CD4-positive, alpha-beta T cell treated with Interleukin-17A for 1 hour (primary cell): ENCODE measurements around the gene XKR7.
"Not testable (repeated sequence)": the region's sequence is repeated elsewhere in the genome, so short reads cannot be mapped to it uniquely, and the experiment has no call there.

Source experiments
- DNase-seq: peaks from one replicate; pipeline ENCODE4 v3.0.0-alpha.2; 2020

The XKR7 gene, protein sequence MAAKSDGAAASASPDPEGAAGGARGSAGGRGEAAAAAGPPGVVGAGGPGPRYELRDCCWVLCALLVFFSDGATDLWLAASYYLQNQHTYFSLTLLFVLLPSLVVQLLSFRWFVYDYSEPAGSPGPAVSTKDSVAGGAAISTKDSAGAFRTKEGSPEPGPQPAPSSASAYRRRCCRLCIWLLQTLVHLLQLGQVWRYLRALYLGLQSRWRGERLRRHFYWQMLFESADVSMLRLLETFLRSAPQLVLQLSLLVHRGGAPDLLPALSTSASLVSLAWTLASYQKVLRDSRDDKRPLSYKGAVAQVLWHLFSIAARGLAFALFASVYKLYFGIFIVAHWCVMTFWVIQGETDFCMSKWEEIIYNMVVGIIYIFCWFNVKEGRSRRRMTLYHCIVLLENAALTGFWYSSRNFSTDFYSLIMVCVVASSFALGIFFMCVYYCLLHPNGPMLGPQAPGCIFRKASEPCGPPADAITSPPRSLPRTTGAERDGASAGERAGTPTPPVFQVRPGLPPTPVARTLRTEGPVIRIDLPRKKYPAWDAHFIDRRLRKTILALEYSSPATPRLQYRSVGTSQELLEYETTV

DNA sequence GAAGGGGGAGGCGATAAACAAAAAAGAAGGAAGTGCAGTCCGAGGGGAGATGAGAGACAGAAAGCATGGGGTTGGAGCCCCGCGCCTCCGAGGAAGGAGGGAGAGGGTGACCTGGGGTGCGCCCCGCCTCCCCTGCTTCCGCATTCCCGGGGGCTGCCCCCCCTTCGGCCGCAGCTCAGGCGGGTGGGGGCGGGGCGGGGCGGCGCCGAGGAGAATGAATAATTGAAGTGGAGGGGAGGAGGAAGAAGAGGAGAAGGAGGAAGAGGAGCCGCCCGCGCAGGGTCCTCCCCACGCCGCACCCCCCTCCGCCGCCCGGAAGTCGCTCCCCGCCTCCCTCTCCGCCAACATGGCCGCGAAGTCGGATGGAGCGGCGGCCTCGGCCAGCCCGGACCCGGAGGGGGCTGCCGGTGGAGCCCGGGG, at the start of gene XKR7:
Gene XKR7, plus strand, starts transcription at position 322 of the 420 bp plus-strand sequence. Its CDS starts 25 bp downstream, at position 347.
- DNase-seq, result no peak

DNA sequence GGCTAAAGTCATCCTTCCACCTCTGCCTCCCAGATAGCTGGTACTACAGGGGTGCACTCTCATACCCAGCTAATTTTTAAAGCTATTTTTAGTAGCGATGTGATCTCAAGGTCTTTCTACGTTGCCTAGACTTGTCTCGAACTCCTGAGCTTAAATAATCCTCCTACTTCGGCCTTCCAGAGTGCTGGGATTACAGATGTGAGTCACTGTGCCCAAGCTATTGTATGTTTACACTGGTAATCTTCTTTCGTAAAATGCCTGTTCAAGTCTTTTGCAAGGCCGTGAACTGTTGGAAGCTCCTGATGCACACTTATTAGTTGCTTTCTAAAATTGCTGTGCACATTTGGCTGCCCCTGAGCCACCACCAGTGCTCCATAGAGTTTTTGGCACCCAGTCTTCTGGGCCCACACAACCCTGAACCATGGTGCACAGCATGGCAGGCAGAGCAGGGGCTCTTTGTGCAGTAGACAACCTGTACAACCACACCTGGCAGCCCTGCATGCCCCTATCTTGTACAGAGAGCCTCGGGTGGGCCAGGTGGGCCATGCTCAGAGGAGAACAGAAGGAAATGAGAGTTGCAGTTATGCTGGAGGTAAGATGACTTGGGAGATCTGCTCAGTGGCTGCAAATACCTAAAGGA, 49.4 kb upstream of the XKR7 start:
- no peak for DNase-seq

DNA sequence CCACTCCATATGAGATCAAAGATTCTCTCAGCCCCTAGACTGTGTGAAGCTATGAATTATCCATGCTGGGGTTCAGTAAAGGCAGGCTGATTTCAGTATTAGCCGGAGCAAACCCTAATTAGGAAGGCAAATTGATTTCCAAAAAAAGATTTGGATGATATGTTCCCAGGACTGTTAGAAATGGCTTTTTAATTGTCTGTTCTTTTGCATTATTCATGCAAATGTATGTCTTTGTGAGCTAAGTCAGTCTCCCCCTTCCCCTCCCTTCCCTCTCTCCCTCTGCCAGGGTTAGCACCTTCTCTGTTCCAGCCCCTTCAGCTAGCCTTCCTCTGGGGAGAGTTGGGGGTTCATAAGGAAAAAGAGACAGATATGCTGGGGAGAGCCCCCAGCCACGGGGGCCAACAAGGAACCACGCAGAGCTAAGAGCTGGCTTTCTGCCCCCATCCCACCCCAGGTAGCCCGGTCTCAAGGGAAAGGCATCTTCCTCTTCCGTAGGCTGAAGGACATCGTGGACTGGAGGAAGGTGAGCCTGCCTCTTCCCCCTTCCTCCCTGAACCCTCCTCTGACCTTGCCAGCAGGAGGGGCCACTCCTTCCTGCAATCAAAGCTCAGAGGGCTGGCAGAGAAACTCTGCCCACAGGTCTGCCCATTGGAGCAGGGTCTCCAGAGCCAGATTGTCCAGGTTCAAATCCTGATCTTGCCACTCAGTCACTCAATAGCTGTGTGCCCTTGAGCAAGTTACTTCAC, 48.4 kb upstream of the XKR7 start:
- DNase-seq, result no peak

DNA sequence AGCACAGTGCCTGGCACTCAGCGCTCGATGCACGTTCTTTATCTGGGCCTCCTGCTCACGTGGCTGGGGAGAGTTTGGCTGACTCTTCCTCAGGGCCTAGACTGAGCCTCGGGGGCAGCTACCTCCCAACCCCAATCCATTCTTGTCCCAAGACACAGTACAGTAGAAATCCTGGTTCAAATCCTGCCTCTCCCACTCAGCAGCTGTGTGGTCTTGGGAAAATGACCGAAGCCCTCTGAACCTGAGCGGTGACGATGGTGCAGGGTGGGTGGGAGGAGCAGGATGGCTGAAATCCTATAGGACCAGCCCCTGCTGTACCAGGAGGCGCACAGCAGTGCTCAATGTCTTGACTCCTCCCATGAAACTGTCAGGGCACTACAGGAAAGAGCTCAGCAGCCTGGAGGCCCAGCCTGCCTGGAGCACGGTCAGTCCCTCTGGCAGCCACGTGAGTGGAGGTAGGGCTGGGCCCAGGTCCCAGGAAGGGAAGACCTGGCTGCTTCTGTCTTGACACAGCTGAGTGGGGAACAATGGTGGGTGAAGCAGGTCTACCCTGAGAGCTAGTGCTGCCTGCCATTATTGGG, 47.6 kb upstream of the XKR7 start:
- no peak for DNase-seq

DNA sequence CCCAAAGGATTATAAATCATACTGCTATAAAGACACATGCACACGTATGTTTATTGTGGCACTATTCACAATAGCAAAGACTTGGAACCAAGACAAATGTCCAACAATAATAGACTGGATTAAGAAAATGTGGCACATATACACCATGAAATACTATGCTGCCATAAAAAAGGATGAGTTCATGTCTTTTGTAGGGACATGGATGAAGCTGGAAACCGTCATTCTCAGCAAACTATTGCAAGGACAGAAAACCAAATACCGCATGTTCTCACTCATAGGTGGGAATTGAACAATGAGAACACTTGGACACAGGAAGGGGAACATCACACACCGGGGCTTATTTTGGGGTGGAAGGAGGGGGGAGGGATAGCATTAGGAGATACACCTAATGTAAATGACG, 46.5 kb upstream of the XKR7 start:
- not testable (repeated sequence) for DNase-seq

DNA sequence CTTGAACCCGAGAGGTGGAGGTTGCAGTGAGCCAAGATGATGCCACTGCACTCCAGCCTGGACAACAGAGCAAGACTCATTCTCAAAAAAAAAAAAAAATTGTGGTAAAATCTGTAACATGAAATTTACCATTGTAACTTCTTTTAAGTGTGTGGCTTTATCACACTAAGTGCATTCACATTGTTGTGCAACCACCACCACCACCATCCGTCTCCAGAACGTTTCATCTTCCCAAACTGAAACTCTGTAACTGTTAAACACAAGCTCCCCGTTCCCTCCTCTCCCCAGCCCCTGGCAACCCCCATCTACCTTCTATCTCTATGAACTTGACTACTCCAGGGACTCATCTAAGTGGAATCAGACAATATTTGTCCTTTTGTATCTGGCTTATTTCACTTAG, 45.8 kb upstream of the XKR7 start:
- no peak for DNase-seq

DNA sequence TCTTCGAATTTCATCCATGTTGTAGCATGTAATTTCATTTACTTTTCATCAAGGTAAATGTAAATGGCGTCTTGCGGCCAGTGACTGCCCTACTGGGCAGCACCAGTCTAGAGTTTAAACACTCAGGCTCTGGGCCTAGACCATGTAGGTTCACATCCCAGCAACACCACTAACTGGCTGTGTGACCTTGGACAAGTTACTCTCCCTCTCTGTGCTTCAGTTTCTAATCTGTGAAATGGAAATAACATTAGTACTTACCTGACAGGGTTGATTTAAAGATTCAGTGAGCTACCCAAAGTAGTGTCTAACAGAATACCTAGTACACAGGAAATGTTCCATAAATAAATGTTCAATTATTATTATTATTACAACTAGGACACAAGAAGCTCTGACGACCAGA, 45.4 kb upstream of the XKR7 start:
- DNase-seq, result no peak

DNA sequence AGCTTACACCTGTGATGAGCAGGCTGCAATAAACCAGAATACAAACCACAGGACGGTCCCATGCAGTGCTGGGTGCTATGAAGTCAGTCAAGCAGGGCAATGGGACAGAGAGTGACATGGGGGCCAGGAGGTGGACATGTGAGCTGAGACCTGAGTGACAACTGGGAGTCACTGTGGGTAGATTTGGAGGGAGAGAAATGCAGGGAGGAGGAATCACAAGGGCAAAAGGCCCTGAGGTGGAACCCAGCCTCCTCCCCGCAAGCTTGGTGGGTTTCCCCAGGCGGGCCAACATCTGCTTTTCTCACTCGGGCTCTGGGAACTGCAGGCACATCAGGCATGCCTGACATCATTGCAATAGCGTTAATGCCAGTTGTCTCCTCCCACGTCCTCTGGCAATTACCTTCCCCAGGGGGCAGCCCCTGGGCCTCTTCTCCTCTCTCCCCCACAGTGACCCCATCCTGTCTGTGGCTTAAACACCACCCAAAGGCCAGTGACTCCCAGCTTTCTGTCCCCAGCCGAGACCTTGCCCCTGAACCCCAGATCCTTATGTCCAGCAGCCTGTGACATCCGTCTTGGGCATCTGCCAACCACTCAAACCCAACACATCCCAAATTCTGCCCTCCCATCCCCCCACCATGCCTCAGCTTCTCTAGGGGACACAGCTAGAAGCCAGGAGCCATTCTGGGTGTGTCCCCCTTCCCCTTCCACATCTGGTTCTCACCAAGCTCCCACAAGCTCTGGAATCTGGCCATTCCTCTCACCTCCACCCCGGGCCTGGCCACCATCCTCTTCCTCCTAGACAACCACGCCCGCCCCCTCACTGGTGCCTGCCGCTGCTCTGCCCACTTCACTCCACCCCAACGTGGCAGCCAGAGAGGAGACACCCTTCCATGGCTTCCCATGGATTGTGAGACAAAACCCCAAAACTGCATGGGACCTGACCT, 44.3 kb upstream of the XKR7 start:
- no peak for DNase-seq

DNA sequence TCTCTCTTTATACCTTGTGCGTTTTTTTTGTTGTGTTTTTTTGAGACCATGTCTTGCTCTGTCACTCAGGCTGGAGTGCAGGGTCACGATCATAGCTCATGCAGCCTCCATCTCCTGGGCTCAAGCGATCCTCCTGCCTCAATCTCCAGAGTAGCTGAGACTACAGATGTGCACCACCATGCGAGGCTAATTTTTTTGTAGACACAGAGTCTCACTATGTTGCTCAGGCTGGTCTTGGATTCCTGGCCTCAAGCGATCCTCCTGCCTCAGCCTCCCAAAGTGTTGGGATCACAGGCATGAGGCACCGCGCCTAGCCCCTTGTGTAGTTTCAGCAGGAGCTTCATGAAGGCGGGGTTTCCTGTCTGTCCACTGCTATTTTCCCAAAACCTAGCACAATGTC, 43.4 kb upstream of the XKR7 start:
- DNase-seq, result no peak

DNA sequence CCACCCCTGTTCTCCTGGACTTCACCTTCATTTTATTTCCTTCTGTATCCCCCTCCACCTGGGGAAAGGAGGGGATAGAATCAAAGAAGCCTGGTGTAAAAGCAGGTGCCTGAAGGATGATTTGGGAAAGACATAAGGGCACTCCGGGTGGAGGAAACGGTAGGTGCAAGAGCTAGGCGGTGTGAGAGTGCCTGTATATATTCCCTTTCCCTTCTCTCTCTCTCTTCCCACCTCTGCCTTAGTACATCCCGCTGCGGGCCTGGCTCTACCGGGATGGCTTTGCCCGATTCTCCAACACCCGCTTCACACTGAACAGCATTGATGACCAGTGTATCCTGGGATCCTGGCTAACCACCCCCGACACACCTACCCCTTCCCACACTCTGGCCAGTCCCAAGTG, 42.3 kb upstream of the XKR7 start:
- no peak for DNase-seq

DNA sequence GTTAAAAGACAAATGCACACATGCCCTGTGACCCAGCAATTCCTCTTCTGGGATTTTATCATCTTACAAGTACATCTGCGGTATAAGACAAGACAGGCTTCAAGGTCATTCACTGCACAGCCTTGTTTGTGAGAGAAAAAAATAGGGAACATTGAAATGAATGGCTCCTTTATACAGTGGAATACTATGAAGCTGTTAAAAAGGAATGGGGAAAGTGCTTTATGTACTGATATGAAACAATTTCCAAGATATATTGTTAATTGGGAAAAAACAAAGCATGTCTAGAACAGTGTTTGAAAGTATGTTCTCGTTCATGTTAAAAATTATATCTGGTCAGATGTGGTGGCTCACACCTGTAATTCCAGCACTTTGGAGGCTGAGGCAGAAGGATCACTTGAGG, 41.5 kb upstream of the XKR7 start:
- DNase-seq, result no peak

DNA sequence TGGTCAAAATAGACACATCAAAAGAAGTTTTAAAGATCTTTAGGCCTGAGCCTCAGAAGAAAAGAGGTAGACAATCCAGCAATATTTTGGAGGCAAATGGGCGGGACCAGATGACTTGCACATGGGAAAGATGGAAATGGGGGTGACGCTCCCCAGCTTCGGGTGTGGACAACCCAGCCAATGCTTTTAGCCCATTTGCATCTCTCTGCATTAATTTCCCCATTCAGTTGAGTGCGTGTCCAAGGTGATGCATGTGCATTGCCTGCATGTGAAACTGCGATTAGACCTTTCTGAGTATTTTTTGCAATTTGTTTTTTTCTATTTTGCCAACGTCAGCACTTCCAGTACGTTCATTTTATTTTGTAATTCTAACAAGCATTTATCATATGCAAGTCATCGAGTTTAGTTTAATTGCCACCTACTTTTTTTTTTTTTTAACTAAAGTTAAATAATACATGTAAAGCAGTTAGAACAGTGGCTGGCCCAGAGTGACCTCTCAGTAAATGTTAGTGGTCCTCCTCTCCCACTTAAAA, 40.3 kb upstream of the XKR7 start:
- DNase-seq, result no peak

DNA sequence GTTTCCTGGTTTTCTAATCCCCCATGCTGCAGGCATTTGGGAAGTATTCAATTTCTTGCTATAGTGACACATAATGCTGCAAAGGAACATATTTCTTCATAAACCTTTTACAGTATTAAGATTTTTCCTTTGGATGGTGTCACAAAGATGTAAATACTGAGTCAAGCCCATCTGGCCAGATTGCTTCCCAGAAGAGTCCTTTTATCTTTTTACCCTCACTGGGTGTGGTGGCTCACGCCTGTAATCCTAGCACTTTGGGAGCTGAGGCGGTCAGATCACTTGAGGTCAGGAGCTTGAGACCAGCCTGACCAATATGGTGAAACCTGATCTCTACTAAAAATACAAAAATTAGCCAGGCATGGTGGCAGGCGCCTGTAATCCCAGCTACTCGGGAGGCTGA, 38.3 kb upstream of the XKR7 start:
- DNase-seq, result not testable (repeated sequence)

DNA sequence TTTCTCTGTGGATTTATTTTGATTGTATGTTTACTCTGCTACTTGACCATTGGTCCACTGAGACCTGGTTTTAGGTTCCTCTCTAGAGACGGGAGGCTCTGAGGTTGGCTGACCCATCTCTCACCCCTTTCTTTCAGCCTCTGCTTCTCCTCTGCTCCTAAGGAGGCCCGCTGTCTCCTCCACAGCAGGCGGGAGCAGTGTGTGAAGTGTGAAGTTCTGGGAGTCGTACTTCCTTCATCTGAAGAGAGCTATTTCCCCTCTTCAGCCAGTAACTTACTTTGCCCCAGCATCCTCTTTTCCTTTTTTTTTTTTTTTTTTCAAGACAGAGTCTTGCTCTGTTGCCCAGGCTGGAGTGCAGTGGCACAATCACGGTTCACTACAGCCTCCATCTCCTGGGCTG, 37.2 kb upstream of the XKR7 start:
- DNase-seq, result no peak

DNA sequence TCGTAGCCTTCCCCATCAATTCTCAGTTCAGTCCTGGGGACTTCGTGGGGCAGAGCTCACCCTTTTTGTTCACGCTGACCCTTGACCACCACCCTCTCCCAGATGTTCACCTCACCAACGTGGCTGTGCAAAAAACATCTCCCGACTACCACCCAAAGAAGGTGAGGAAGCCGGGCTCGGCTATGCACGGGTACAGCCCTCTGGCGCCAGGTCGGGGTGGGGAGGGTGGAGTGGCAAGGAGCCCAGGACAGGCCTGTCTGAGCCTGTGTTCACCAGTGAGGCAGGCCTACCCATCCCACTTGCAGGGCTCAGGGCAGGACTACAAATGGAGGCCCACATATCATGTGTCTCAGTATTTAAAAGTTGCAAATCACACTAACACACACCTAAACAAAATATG, 34.3 kb upstream of the XKR7 start:
- DNase-seq, result no peak

DNA sequence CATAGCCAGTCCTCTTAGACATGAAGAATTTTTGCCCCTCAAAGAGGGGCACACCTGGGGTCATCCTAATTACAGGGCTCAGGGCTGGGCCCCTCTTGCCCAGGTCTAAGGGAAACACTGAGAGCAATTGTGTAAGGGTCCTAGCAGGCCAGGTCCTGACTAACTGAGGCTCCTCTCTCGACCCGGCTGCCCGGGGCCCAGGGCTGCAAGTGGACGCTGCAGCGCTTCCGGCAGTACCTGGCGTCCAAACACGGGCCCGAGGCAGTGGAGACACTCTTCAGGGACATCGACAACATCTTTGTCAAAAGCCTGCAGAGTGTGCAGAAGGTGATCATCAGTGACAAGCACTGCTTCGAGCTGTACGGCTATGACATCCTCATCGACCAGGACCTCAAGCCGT, 33.5 kb upstream of the XKR7 start:
- no peak for DNase-seq

DNA sequence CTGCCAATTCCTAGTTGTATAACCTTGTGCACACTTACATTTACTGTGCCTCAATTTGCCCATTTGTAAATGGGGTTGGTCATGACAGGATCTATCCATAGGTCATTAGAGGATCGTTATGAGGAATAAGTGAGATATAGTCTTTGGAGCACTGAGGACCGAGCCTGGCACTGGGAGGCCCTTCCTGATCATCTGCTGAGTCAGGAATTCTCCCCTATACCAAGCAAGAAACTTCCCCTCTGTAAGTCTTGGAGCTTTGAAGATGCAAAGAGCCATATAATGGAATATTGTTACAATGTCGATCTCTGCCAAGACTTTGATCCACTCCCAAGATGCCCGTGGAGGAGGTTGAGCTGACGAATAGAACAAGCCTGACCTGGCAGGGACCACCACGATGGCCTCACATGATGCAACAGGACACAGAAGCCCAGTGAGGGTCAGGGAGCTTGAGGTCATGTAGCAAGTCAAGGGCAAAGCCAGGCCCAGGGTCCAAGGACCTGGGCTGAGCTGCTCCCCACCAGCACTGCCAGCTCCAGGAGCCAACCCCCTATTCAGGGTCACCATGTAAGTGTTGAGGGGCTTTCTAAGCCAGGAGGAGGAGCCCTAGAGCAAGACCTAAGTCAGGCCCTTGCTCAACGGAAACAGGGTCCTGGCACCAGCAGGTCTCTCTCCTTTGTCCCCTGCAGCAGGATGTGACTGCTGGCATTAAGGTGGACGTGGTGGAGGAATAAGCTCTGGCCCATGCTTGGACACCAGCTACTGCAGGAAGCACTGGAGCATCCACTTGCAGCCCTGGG, 32.8 kb upstream of the XKR7 start:
- no peak for DNase-seq

DNA sequence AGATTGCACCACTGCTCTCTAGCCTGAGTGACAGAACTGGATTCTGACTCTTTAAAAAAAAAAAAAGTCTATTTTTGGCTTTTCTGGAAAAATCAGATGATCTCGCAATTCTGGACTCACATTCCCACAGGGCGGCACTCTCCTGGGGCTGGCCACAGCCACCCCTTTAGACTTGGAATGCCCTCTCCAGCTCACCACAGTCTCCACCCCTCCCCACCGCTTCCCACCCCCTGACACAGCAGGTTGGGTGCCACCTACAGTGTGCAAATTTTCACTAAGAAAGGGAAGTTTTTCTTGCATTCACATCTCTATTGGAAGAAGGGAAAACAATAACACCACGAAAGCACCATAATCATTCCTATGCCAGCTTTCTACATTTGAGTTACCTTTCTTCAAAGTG, 31.5 kb upstream of the XKR7 start:
- no peak for DNase-seq

DNA sequence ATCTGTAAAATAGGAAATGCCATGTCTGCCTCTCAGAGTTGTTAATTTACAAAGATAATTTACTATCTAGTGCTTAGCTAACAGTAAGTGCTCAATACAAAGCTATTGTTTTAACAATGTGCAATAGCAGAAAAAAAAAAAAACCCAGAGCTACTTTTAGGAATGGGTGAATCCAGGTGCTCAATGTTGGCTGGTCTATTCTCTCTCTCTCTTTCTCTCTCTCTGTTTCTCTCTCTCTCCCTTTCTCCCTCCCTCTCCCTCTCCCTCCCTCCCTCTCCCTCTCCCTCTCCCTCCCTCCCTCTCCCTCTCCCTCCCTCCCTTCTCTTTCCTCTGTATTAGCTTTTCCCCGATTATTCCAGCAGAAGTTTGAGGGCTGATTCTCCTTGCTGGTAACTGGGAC, 30.1 kb upstream of the XKR7 start:
- DNase-seq, result no peak

DNA sequence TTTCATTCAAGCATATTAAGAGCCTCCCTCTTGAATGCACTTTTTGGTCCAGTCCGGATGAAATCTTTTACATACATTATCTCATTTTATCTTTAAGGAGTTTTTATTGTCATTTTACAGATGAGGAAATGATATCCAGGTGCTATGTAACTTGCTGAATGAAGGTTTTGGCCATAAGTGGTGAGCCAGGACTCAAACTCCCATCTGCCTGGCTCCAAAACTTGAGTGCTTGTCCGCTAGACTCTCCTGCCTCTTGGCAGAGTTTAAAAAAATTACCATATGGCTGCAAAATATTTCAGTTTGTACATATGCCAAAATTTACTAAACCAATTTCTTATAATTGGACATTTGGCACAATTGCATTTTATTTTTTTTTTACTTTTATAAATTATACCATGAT, 28.3 kb upstream of the XKR7 start:
- DNase-seq, result no peak

DNA sequence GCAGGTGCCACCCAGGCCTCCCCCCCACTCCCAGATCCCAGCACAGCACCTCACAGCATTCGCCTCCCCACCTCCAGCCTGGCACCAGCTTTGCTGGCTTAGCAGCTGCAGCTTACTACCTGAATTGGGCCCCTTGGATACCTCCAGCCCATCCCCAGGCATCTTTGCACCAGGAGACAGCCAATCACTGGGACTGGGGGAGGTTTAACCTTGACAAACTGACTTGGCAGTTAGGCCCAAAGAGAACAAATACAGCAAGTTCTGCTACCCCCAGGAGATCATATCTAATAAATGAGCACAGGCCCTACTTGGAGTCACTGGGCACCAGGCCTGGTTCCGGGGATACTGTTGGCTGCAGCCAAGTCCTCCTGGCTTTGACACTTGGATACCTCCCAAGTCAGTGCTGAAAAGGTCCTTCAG, 24.9 kb upstream of the XKR7 start:
- no peak for DNase-seq
